OCI-LY7 (cell line): ENCODE results near the gene USH2A.

ENCODE experiments used
- CTCF ChIP-seq: fragments of 200-600 bp; sonication (generic); conservative IDR thresholded peaks from 2 replicates; pipeline ENCODE4 v1.5.1; 2014; ENCODE audit warnings: mild to moderate bottlenecking, antibody characterized with exemption, low read length, moderate library complexity, mixed read lengths
- EZH2phosphoT487 ChIP-seq: fragments of 200-600 bp; sonication (generic); IDR thresholded peaks from 2 replicates; pipeline ENCODE4 v1.6.1; 2018; ENCODE audit warnings: low read depth, borderline replicate concordance, mild to moderate bottlenecking, mixed run types, antibody characterized with exemption, low read length, moderate library complexity, mixed read lengths

- TF ChIP-seq CTCF: no peak
- no peak for TF ChIP-seq EZH2phosphoT487
Measured at GRCh38 chr1:215887627-215888026, 535.6 kb downstream of the USH2A start.
